ENCODE measurements around the gene STMN1. TPM values are rescaled to one million over a fixed set of nuclear protein-coding genes. Genes with fewer than 3 reads are reported as not detected.
A peak's percentile ranks its signal among the peaks of the same experiment; 100 is the strongest.

STMN1 gene
- total and polyA plus RNA-seq, 9 of the 15 experiments (the other 6 are each of a cell fraction or from before 2014, with no cell fraction given): 269 to 2,153 (median 595) TPM

- TF ChIP-seq TEAD4 (IDR thresholded peaks at IDR 0.05; ENCODE audit: low read length): peak; percentile 50; the same call in 1 of the 2 replicates
- TF ChIP-seq TEAD4 (CRISPR knock-in tag; IDR thresholded peaks at IDR 0.05; ENCODE audit: borderline replicate concordance): no peak
- TF ChIP-seq DPF2 (IDR thresholded peaks at IDR 0.05): peak; percentile 37
- TF ChIP-seq ZBTB40 (IDR thresholded peaks at IDR 0.05): 0 out of 2 replicates have a peak, but pooled peaks have one; percentile 1
- no peak for TF ChIP-seq ZBTB40 (CRISPR knock-in tag; IDR thresholded peaks at IDR 0.05)
- no peak for TF ChIP-seq HOMEZ (CRISPR knock-in tag; IDR thresholded peaks at IDR 0.05)
- no peak for TF ChIP-seq ZNF766 (CRISPR knock-in tag; conservative IDR thresholded peaks at IDR 0.05)
- TF ChIP-seq RBM39 (optimal IDR thresholded peaks at IDR 0.05; ENCODE audit: low read depth, low read length): no peak
- no peak for TF ChIP-seq THRAP3 (IDR thresholded peaks at IDR 0.05; ENCODE audit: borderline replicate concordance)
- no peak for TF ChIP-seq CHD1 (IDR thresholded peaks at IDR 0.05; ENCODE audit: low read length)
- no peak for TF ChIP-seq FUS (optimal IDR thresholded peaks at IDR 0.05; ENCODE audit: low read depth, low read length)
- no peak for TF ChIP-seq ZNF717 (CRISPR knock-in tag; IDR thresholded peaks at IDR 0.05)
- TF ChIP-seq ZNF431 (CRISPR knock-in tag; IDR thresholded peaks at IDR 0.05): no peak
- no peak for TF ChIP-seq THAP7 (CRISPR knock-in tag; IDR thresholded peaks at IDR 0.05)
- TF ChIP-seq CGGBP1 (CRISPR knock-in tag; IDR thresholded peaks at IDR 0.05): no peak
- no peak for TF ChIP-seq IRF9 (tag; IDR thresholded peaks at IDR 0.05)
- peak; percentile 42; the same call in 1 of the 2 replicates for TF ChIP-seq MECOM (CRISPR knock-in tag; IDR thresholded peaks at IDR 0.05)
- no peak for TF ChIP-seq NONO (IDR thresholded peaks at IDR 0.05; ENCODE audit: low read depth in 2 of 2, low read length in 1 of 2)
Observed at GRCh38 chr1:25854554-25854953, 51.7 kb downstream of the STMN1 start (continued).
